ENCODE measurements around the gene RPA1. TPM values are rescaled to one million over a fixed set of nuclear protein-coding genes. Genes with fewer than 3 reads are reported as not detected.

Gene RPA1
- total and polyA plus RNA-seq, 2 of the 8 experiments (the other 6 are each of a cell fraction or from before 2014, with no cell fraction given) = 79.1 to 194 TPM

DNA sequence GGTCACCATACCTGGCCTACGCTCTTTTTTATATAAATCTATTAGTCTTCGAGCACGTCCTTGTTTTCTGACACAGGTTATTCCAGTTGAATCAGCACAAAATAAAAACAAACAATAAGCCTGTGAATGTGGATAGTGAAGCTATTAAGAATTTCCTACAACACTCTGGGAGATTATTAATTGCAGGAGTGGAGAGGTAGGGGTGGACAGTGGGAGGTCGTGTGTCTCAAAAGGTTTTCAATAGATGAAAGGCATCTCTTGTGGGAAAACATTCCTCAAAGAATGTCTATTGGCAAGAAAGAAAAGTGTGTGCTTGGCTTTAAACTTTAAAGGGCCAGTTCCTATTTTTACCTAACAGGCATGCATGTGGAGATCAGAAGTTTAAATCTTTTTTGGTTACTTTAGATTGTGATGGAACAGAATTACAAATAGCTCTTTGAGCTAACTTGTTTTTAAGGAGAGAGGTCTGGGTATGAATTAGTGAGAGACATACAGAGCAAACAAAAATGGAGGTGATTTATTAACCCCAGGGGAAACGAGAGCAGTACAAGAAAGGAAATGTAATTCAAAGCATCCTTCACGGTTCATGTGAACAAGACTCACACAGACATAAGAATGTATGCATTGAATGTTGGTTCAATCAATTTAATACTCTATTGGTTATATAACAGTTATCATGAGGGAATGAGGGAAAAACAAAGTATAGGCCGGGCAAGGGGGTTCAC lies 9.1 kb upstream of the RPA1 start (continued):
- TF ChIP-seq CEBPB (IDR thresholded peaks at IDR 0.05; ENCODE audit: low read depth, low read length) = no peak
- TF ChIP-seq SP1 (IDR thresholded peaks at IDR 0.05; ENCODE audit: low read depth, low read length) = no peak
- no peak for TF ChIP-seq ATF2 (IDR thresholded peaks at IDR 0.05; ENCODE audit: low read length)
- TF ChIP-seq TCF12 (IDR thresholded peaks at IDR 0.05; ENCODE audit: low read depth, low read length) = no peak
- TF ChIP-seq YY1 (IDR thresholded peaks at IDR 0.05; ENCODE audit: low read depth, low read length) = no peak
- no peak for TF ChIP-seq JUN (IDR thresholded peaks at IDR 0.05; ENCODE audit: low read depth, low read length)

All from H1 (cell line).